A673 (cell line): ENCODE results near the gene MLIP.

Source experiments
- CTCF ChIP-seq: fragments of 300-800, 200-600 bp; sonication (generic); conservative IDR thresholded peaks from 2 replicates; pipeline ENCODE4 v1.5.1; 2017; ENCODE audit warnings: low read depth, mild to moderate bottlenecking, antibody characterized with exemption, low read length, moderate library complexity, mixed read lengths
- EZH2 ChIP-seq: fragments of 200-600 bp; sonication (generic); IDR thresholded peaks from 2 replicates; pipeline ENCODE4 v1.6.1; 2017; ENCODE audit warnings: borderline replicate concordance, low read depth, mild to moderate bottlenecking, mixed read lengths, antibody characterized with exemption, low read length; ENCODE audit not compliant: poor library complexity, severe bottlenecking

- TF ChIP-seq CTCF (no peak), EZH2 (no peak)
Observed at GRCh38 chr6:54071821-54072340, 39.4 kb upstream of the MLIP start.
